ENCODE measurements around the gene OR2A12.

OR2A12 gene

GRCh38 chr7:144130730-144131129, 44.7 kb downstream of the OR2A12 start:
- no peak overlapping the region for H3K4me3 ChIP-seq (ENCODE audit: low read depth, low read length)
- no peak for DNase-seq (ENCODE audit: low read depth)
- in situ Hi-C loops (cut with HindIII; ENCODE audit: low sequenced_read_pairs) = no loop called here
- no peak for TF ChIP-seq CTCF (IDR thresholded peaks at IDR 0.05; ENCODE audit: low read depth, low read length, missing control alignments)

- TF ChIP-seq CTCF (IDR thresholded peaks at IDR 0.05; ENCODE audit: low read depth, low read length, missing control alignments) = no peak
- in situ Hi-C loops (cut with HindIII; ENCODE audit: low sequenced_read_pairs) = no loop called here
- no peak overlapping the region for H3K4me3 ChIP-seq (ENCODE audit: low read depth, low read length)
- no peak for DNase-seq (ENCODE audit: low read depth)
These were observed 46.2 kb downstream of the OR2A12 start for GRCh38 chr7:144132262-144132661.

- no peak overlapping the region for H3K4me3 ChIP-seq (ENCODE audit: low read depth, low read length)
- DNase-seq (ENCODE audit: low read depth) = no peak
- no peak for TF ChIP-seq CTCF (IDR thresholded peaks at IDR 0.05; ENCODE audit: low read depth, low read length, missing control alignments)
- in situ Hi-C loops (cut with HindIII; ENCODE audit: low sequenced_read_pairs) = no loop called here
These were observed 47.2 kb downstream of the OR2A12 start for GRCh38 chr7:144133307-144133706.

GRCh38 chr7:144134116-144134515, 48.0 kb downstream of the OR2A12 start:
- H3K4me3 ChIP-seq (ENCODE audit: low read depth, low read length) = no peak overlapping the region

GRCh38 chr7:144137501-144137900, 51.4 kb downstream of the OR2A12 start:
- TF ChIP-seq CTCF (IDR thresholded peaks at IDR 0.05; ENCODE audit: low read depth, low read length, missing control alignments) = no peak
- in situ Hi-C loops (cut with HindIII; ENCODE audit: low sequenced_read_pairs) = no loop called here
- no peak for DNase-seq (ENCODE audit: low read depth)
- H3K4me3 ChIP-seq (ENCODE audit: low read depth, low read length) = no peak overlapping the region

More at GRCh38 chr7:144134116-144134515, 48.0 kb downstream of the OR2A12 start:
- DNase-seq (ENCODE audit: low read depth) = no peak
- in situ Hi-C loops (cut with HindIII; ENCODE audit: low sequenced_read_pairs) = no loop called here
- no peak for TF ChIP-seq CTCF (IDR thresholded peaks at IDR 0.05; ENCODE audit: low read depth, low read length, missing control alignments)

GRCh38 chr7:144142187-144142586, 56.1 kb downstream of the OR2A12 start:
- in situ Hi-C loops (cut with HindIII; ENCODE audit: low sequenced_read_pairs) = no loop called here
- no peak for TF ChIP-seq CTCF (IDR thresholded peaks at IDR 0.05; ENCODE audit: low read depth, low read length, missing control alignments)

GRCh38 chr7:144144426-144144825, 58.3 kb downstream of the OR2A12 start:
- no peak overlapping the region for H3K4me3 ChIP-seq (ENCODE audit: low read depth, low read length)
- in situ Hi-C loops (cut with HindIII; ENCODE audit: low sequenced_read_pairs) = no loop called here
- TF ChIP-seq CTCF (IDR thresholded peaks at IDR 0.05; ENCODE audit: low read depth, low read length, missing control alignments) = no peak
- DNase-seq (ENCODE audit: low read depth) = no peak

More at GRCh38 chr7:144142187-144142586, 56.1 kb downstream of the OR2A12 start:
- H3K4me3 ChIP-seq (ENCODE audit: low read depth, low read length) = no peak overlapping the region
- no peak for DNase-seq (ENCODE audit: low read depth)

Measured in astrocyte of the cerebellum (primary cell).